Activated CD4-positive, alpha-beta T cell treated with anti-CD3 and anti-CD28 coated beads, Interleukin-10, Interleukin-2, amounts not matched to agents 100 ng/mL and 50 ng/mL, durations not matched to agents 16 hours and 8 hours (primary cell): ENCODE data around the gene NUDC.
"Not testable (repeated sequence)": the region's sequence is repeated elsewhere in the genome, so short reads cannot be mapped to it uniquely, and the experiment has no call there.

Experiments
- DNase-seq: peaks from one replicate; pipeline ENCODE4 v3.0.0-alpha.2; 2020

Gene NUDC

GRCh38 chr1:26912147-26912490 is 9.4 kb upstream of the NUDC start:
- DNase-seq, result no peak

- DNase-seq, result no peak
These were observed 8.2 kb upstream of the NUDC start for GRCh38 chr1:26913389-26913753.

GRCh38 chr1:26913754-26914619 is 7.6 kb upstream of the NUDC start, which contains the start of gene NR0B2:
Gene NR0B2, minus strand, starts transcription at chr1:26913975. Its CDS starts 35 bp downstream, at chr1:26913940.
- DNase-seq, result no peak

- DNase-seq, result no peak
These were observed 6.2 kb upstream of the NUDC start for GRCh38 chr1:26915204-26915842.

GRCh38 chr1:26921126-26921539 is 410 bp upstream of the NUDC start:
- no peak for DNase-seq

- DNase-seq, result no peak
These were observed 837 bp downstream of the NUDC start for GRCh38 chr1:26922431-26922729.

GRCh38 chr1:26922901-26923300 is 1.4 kb downstream of the NUDC start:
- no peak for DNase-seq

- DNase-seq, result peak; percentile 39
These were observed 2.2 kb downstream of the NUDC start for GRCh38 chr1:26923711-26924110.

- no peak for DNase-seq
These were observed 11.0 kb downstream of the NUDC start for GRCh38 chr1:26932531-26932930.

GRCh38 chr1:26936823-26937222 is 15.3 kb downstream of the NUDC start:
- no peak for DNase-seq

GRCh38 chr1:26938004-26938658 is 16.6 kb downstream of the NUDC start:
- no peak for DNase-seq

- DNase-seq, result no peak
These were observed 17.1 kb downstream of the NUDC start for GRCh38 chr1:26938659-26939025.

GRCh38 chr1:26941311-26941710 is 19.8 kb downstream of the NUDC start:
- DNase-seq, result no peak

- no peak for DNase-seq
These were observed 21.1 kb downstream of the NUDC start for GRCh38 chr1:26942656-26943055.

- no peak for DNase-seq
These were observed 23.6 kb downstream of the NUDC start for GRCh38 chr1:26945138-26945537.

- no peak for DNase-seq
These were observed 24.2 kb downstream of the NUDC start for GRCh38 chr1:26945728-26946127.

GRCh38 chr1:26946270-26946669 is 24.7 kb downstream of the NUDC start:
- no peak for DNase-seq

GRCh38 chr1:26948725-26949057 is 27.1 kb downstream of the NUDC start:
- not testable (repeated sequence) for DNase-seq

- no peak for DNase-seq
These were observed 27.9 kb downstream of the NUDC start for GRCh38 chr1:26949266-26949925.

GRCh38 chr1:26949926-26950319 is 28.4 kb downstream of the NUDC start:
- no peak for DNase-seq

- DNase-seq, result no peak
These were observed 29.1 kb downstream of the NUDC start for GRCh38 chr1:26950602-26951001.

- no peak for DNase-seq
These were observed 29.7 kb downstream of the NUDC start for GRCh38 chr1:26951216-26951615.

- no peak for DNase-seq
These were observed 30.4 kb downstream of the NUDC start for GRCh38 chr1:26951821-26952497.
